HG02610 (cell line): ENCODE data around the gene TMEM128.
"Not testable (repeated sequence)": the region's sequence is repeated elsewhere in the genome, so short reads cannot be mapped to it uniquely, and the experiment has no call there.

Experiments
- ATAC-seq: cut with Tn5 transposase; IDR thresholded peaks from one replicate; pipeline ENCODE4 v1.9.1; 2021; ENCODE audit warnings: mild to moderate bottlenecking, moderate library complexity; ENCODE audit not compliant: unreplicated experiment

Gene TMEM128

GRCh38 chr4:4200624-4201023 is 47.4 kb downstream of the TMEM128 start:
- ATAC-seq: no peak

DNA sequence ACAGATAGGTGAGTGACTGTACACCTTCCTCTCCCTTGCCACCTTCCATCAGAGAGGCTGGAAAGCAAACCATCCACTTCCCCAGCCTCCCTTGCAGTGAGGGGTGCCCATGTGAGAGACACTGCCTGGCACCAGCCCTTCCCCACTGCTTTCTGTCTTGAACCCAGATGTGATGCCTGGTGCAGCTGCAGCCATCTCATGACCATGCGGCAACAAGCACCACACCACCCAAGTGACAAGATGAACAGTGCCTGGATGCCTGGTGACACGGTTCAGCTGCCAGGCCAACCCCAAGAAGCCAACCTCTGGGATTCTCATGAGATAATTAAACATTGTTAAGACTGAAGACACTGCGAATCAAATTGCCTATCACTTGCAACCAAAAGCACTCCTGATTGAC is 52.7 kb downstream of the TMEM128 start:
- no peak for ATAC-seq

DNA sequence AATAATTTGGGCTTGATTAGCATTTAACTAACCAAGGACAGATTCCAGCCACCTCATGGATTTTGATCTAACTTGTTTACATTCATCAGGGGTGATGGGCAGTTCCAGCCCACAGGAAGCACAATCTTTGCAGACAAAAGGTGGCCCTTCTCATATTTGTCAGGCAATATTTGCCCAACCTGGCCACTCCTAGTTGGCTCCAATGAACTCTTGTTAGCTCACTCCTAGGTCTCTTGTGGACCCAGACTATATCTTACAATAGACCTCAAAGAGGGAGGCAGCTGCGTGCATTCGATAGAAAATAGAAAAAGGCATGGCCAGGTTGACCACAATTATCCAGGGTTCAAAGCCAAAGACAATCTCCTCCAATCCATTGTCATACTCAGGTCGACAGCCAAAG is 59.5 kb downstream of the TMEM128 start:
- ATAC-seq: not testable (repeated sequence)
